Thoracic aorta (tissue), 2 donors: Measurements from ENCODE around the gene GCLC. TPM values are rescaled to one million over a fixed set of nuclear protein-coding genes. Genes with fewer than 3 reads are reported as not detected.

Experiments
- ATAC-seq: fragments of 150-250 bp; one replicate; pipeline ENCODE4 v1.8.0; 2017; ENCODE audit warnings: low read depth; ENCODE audit not compliant: insufficient number of reproducible peaks, low FRiP score
- DNase-seq: peaks from one replicate; pipeline ENCODE4 v3.0.0-alpha.2; 2020; ENCODE audit warnings: low spot score
- H3K27ac ChIP-seq, 2 donors: fragments of 200-600 bp; sonication (generic); 1 replicate in 1 of 2; 2 replicates in 1 of 2; pipeline ENCODE4 v1.5.1; 2016; ENCODE audit warnings: mild to moderate bottlenecking in 2 of 2, moderate library complexity in 2 of 2
- H3K27me3 ChIP-seq: fragments of 200-600 bp; sonication (generic); replicated peaks from 2 replicates; pipeline ENCODE4 v1.6.0; 2016; ENCODE audit warnings: mild to moderate bottlenecking; ENCODE audit not compliant: insufficient read depth
- H3K36me3 ChIP-seq: fragments of 200-600 bp; sonication (generic); one replicate; pipeline ENCODE4 v1.5.1; 2016
- H3K4me1 ChIP-seq, 2 donors: fragments of 200-600 bp; sonication (generic); 1 replicate in 1 of 2; 2 replicates in 1 of 2; pipeline versions ENCODE4 v1.5.1 to v1.6.0; 2016; ENCODE audit warnings: low read depth in 2 of 2, mild to moderate bottlenecking in 1 of 2; ENCODE audit not compliant: control insufficient read depth in 1 of 2
- H3K4me3 ChIP-seq: fragments of 200-600 bp; sonication (generic); 2 replicates; pipeline ENCODE4 v1.5.1; 2016; ENCODE audit warnings: mild to moderate bottlenecking
- H3K9me3 ChIP-seq: fragments of 200-600 bp; sonication (generic); 2 replicates; pipeline ENCODE4 v1.5.1; 2016
- total RNA-seq, 2 donors: library from RNA; depleted of rRNA; stranded (reverse); fragments of >200 nt; gene quantifications; one replicate each; pipeline versions ENCODE4 v1.1.0 to v1.2.3, GENCODE V29; 2016
- TF ChIP-seq, protein P1 (sequence below): fragments of 200-600 bp; sonication (generic); IDR thresholded peaks from one replicate; pipeline ENCODE4 v1.5.1; 2019; ENCODE audit warnings: antibody characterized with exemption

The GCLC gene
- total RNA-seq, 2 donors from 2014 or later: 26.5 to 29.6 TPM

GRCh38 chr6:53539561-53539960 is 5.3 kb downstream of the GCLC start:
- peaks cover 12 to 21% of the 10 kb centered on the region in 2 donors for H3K4me1 ChIP-seq
- no peaks in the 10 kb centered on the region for H3K27me3 ChIP-seq
- TF ChIP-seq, protein P1, sequence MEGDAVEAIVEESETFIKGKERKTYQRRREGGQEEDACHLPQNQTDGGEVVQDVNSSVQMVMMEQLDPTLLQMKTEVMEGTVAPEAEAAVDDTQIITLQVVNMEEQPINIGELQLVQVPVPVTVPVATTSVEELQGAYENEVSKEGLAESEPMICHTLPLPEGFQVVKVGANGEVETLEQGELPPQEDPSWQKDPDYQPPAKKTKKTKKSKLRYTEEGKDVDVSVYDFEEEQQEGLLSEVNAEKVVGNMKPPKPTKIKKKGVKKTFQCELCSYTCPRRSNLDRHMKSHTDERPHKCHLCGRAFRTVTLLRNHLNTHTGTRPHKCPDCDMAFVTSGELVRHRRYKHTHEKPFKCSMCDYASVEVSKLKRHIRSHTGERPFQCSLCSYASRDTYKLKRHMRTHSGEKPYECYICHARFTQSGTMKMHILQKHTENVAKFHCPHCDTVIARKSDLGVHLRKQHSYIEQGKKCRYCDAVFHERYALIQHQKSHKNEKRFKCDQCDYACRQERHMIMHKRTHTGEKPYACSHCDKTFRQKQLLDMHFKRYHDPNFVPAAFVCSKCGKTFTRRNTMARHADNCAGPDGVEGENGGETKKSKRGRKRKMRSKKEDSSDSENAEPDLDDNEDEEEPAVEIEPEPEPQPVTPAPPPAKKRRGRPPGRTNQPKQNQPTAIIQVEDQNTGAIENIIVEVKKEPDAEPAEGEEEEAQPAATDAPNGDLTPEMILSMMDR: no peak
- H3K9me3 ChIP-seq: no peaks in the 10 kb centered on the region
- no peak overlapping the region for H3K27ac ChIP-seq
- no peak for DNase-seq
- ATAC-seq: no peak
- H3K4me3 ChIP-seq: no peak overlapping the region
- no peaks in the 10 kb centered on the region for H3K36me3 ChIP-seq

- TF ChIP-seq, protein P1: no peak
- no peaks in the 10 kb centered on the region for H3K27me3 ChIP-seq
- ATAC-seq (no peak), DNase-seq (no peak)
- no peaks in the 10 kb centered on the region for H3K36me3 ChIP-seq
- no peaks in the 10 kb centered on the region for H3K4me1 ChIP-seq
- no peaks in the 10 kb centered on the region for H3K9me3 ChIP-seq
- H3K4me3 ChIP-seq: no peak overlapping the region
- H3K27ac ChIP-seq: no peak overlapping the region
These were observed 8.3 kb downstream of the GCLC start for GRCh38 chr6:53536561-53536960.

DNA sequence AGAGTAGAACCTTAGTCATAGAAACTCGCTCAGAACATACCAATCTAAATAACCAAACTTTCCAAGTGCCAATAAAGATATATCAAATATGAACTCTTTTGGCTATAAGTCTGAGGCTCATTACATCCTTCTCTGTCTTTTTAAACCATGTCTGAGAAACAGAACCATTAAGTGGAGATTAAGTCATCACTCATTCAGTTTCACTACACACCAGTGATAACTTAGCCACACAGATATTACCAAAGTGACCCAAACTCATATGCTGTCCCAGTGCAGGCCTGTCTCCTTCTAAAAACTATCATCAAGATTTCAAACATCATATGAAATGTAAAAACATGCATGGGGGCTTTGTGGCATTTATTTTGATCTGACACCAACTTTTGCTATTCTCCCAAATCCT is 12.0 kb downstream of the GCLC start:
- Histone ChIP-seq H3K4me1 (peaks cover 0 to 9% of the 10 kb centered on the region in 2 donors), H3K27ac (no peak overlapping the region)
- TF ChIP-seq, protein P1: no peak

GRCh38 chr6:53532061-53532797 is 12.7 kb downstream of the GCLC start:
- DNase-seq: no peak
- Histone ChIP-seq H3K27ac (no peak overlapping the region), H3K4me3 (no peak overlapping the region), H3K27me3 (no peaks in the 10 kb centered on the region), H3K4me1 (peaks cover 0 to 9% of the 10 kb centered on the region in 2 donors), H3K36me3 (no peaks in the 10 kb centered on the region), H3K9me3 (no peaks in the 10 kb centered on the region)
- TF ChIP-seq, protein P1: no peak
- ATAC-seq: no peak

More for the DNA sequence above, 12.0 kb downstream of the GCLC start:
- DNase-seq (no peak), ATAC-seq (no peak)
- H3K36me3 ChIP-seq: no peaks in the 10 kb centered on the region
- no peak overlapping the region for H3K4me3 ChIP-seq
- no peaks in the 10 kb centered on the region for H3K27me3 ChIP-seq
- no peaks in the 10 kb centered on the region for H3K9me3 ChIP-seq

GRCh38 chr6:53530780-53531386 is 14.0 kb downstream of the GCLC start:
- no peak for DNase-seq
- Histone ChIP-seq H3K27me3 (no peaks in the 10 kb centered on the region), H3K4me3 (no peak overlapping the region), H3K4me1 (peaks cover 0 to 9% of the 10 kb centered on the region in 2 donors), H3K9me3 (no peaks in the 10 kb centered on the region), H3K27ac (no peak overlapping the region), H3K36me3 (no peaks in the 10 kb centered on the region)
- no peak for ATAC-seq
- TF ChIP-seq, protein P1: no peak
